GM08714 (cell line): Measurements from ENCODE around the gene ZNF57.
"Not testable (repeated sequence)": the region's sequence is repeated elsewhere in the genome, so short reads cannot be mapped to it uniquely, and the experiment has no call there.

Experiments
- H3K4me3 ChIP-seq: fragments of 200-500 bp; sonication (Bioruptor generic); 2 replicates; pipeline ENCODE4 v1.5.1; 2014; ENCODE audit warnings: mild to moderate bottlenecking, low read length, inconsistent platforms
- ZNF274 ChIP-seq: IDR thresholded peaks from 2 replicates; pipeline ENCODE4 v1.6.1; 2012; ENCODE audit warnings: mild to moderate bottlenecking, low read depth, low read length

Gene ZNF57

DNA sequence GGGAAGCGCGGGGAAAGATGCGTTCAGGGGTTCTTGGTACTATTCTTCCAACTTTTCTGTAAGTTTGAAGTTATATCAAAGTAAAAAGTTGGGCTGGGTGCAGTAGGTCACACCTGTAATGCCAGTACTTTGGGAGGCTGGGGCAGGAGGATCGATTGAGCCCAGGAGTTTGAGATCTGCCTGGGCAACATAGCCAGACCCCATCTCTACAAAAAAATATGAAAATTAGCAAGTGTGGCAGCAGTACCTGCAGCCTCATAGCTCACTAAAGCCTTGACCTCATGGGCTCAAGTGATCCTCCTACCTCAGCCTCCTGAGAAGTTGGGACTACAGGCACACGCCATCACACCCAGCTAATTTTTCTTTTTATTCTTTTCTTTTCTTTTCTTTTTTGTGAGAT is 56.4 kb downstream of the ZNF57 start:
- H3K4me3 ChIP-seq: no peak overlapping the region
- no peak for TF ChIP-seq ZNF274

GRCh38 chr19:2960120-2960519 is 59.4 kb downstream of the ZNF57 start:
- no peak for TF ChIP-seq ZNF274
- no peak overlapping the region for H3K4me3 ChIP-seq

GRCh38 chr19:2962018-2962670 is 61.4 kb downstream of the ZNF57 start:
- H3K4me3 ChIP-seq: no peak overlapping the region

DNA sequence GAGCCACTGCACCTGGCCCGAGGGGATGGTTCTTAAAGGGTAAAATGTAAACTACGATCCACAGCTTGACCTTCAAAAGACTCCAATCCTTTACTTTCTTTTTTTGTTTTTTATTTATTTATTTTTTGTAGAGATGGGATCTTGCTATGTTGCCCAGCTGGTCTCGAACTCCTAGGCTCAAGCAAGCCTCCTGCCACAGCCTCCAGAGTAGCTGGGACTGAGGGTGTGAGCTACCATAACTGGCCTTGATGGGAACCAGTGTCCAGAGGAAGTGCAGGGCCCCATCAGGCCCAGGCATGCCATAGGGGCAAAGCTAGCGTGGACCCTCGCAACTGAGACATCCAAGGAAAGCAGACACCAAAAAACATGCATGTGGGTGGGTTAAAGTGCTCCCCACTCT is 62.4 kb downstream of the ZNF57 start:
- TF ChIP-seq ZNF274: no peak
- H3K4me3 ChIP-seq: no peak overlapping the region

More at GRCh38 chr19:2962018-2962670, 61.4 kb downstream of the ZNF57 start:
- TF ChIP-seq ZNF274: no peak

- H3K4me3 ChIP-seq: not testable (repeated sequence)
Measured at GRCh38 chr19:2963631-2964030, 62.9 kb downstream of the ZNF57 start.

DNA sequence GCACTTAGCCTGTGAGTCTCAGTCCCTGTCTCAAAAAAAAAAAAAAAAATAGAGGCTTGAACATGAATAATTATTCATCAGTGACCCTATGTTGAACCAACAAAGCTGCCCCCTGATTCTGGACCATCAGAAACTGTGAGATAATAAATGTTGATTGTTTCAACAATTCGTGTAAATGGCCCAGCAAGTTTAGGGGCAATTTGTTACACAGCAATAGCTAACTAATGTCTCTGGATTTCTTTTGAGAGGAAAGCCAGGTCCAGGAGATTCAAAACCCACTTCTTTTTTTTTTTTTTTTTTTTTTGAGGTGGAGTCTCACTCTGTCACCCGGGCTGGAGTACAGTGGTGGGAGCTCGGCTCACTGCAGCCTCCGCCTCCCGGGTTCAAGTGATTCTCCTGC is 64.1 kb downstream of the ZNF57 start:
- no peak overlapping the region for H3K4me3 ChIP-seq
- TF ChIP-seq ZNF274: no peak

DNA sequence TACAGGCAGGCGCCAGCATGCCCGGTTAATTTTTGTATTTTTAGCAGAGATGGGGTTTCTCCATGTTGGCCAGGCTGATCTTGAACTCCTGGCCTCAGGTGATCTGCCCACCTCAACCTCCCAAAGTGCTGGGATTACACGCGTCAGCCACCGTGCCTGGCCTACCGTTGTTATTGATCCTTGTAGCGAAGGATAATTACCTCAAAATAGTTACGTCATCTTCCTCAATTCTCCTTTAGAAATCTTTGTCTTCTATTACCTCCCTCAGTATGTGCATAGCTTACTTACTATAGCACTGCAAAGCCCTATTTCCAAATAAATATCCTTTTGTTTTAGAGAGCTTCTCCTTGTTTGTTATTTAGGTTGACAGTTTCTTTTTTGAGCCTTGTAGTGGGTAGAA is 67.2 kb downstream of the ZNF57 start:
- TF ChIP-seq ZNF274: no peak
- H3K4me3 ChIP-seq: no peak overlapping the region
